Right hindlimb (tissue), 1 donor: ENCODE data around the gene ITGA2.

ENCODE experiments used
- DNase-seq: peaks from one replicate; pipeline ENCODE4 v3.0.0-alpha.2; 2018

Gene ITGA2

GRCh38 chr5:53022930-53023511, 33.9 kb downstream of the ITGA2 start:
- no peak for DNase-seq

GRCh38 chr5:53023969-53024368, 34.8 kb downstream of the ITGA2 start:
- DNase-seq: no peak

- DNase-seq: no peak
Observed at GRCh38 chr5:53024535-53024934, 35.4 kb downstream of the ITGA2 start.

- no peak for DNase-seq
Observed at GRCh38 chr5:53025487-53025886, 36.3 kb downstream of the ITGA2 start.

GRCh38 chr5:53027913-53028312, 38.8 kb downstream of the ITGA2 start:
- peak; percentile 34 for DNase-seq

GRCh38 chr5:53029608-53030007, 40.5 kb downstream of the ITGA2 start:
- DNase-seq: no peak

GRCh38 chr5:53030893-53031292, 41.7 kb downstream of the ITGA2 start:
- DNase-seq: no peak

- no peak for DNase-seq
Observed at GRCh38 chr5:53031695-53032096, 42.5 kb downstream of the ITGA2 start.

GRCh38 chr5:53032188-53032587, 43.0 kb downstream of the ITGA2 start:
- no peak for DNase-seq

- no peak for DNase-seq
Observed at GRCh38 chr5:53034832-53035231, 45.7 kb downstream of the ITGA2 start.

GRCh38 chr5:53035868-53036381, 46.8 kb downstream of the ITGA2 start:
- DNase-seq: no peak

- DNase-seq: no peak
Observed at GRCh38 chr5:53037141-53037859, 48.1 kb downstream of the ITGA2 start.

GRCh38 chr5:53038196-53038847, 49.2 kb downstream of the ITGA2 start:
- DNase-seq: no peak

- DNase-seq: no peak
Observed at GRCh38 chr5:53039855-53040254, 50.7 kb downstream of the ITGA2 start.

- DNase-seq: no peak
Observed at GRCh38 chr5:53041071-53041692, 52.0 kb downstream of the ITGA2 start.

- no peak for DNase-seq
Observed at GRCh38 chr5:53041740-53042139, 52.6 kb downstream of the ITGA2 start.

- no peak for DNase-seq
Observed at GRCh38 chr5:53045263-53045662, 56.1 kb downstream of the ITGA2 start.

- no peak for DNase-seq
Observed at GRCh38 chr5:53048248-53048647, 59.1 kb downstream of the ITGA2 start.

GRCh38 chr5:53052499-53052898, 63.3 kb downstream of the ITGA2 start:
- no peak for DNase-seq

GRCh38 chr5:53053364-53053763, 64.2 kb downstream of the ITGA2 start:
- DNase-seq: no peak

- no peak for DNase-seq
Observed at GRCh38 chr5:53055365-53055764, 66.2 kb downstream of the ITGA2 start.

- no peak for DNase-seq
Observed at GRCh38 chr5:53059281-53059680, 70.1 kb downstream of the ITGA2 start.

- DNase-seq: no peak
Observed at GRCh38 chr5:53063176-53063575, 74.0 kb downstream of the ITGA2 start.

- DNase-seq: no peak
Observed at GRCh38 chr5:53063791-53064190, 74.6 kb downstream of the ITGA2 start.
